Gastrocnemius medialis (tissue), 4 donors: ENCODE measurements around the gene ABLIM3.

ENCODE experiments used
- POLR2A ChIP-seq, 2 donors: fragments of 450-650 bp; IDR thresholded peaks; one replicate each; pipeline ENCODE4 v1.6.1; 2017; ENCODE audit warnings: antibody characterized with exemption in 2 of 2, mild to moderate bottlenecking in 2 of 2, moderate library complexity in 2 of 2
- TF ChIP-seq, protein P1 (sequence below), 5 experiments: fragments of 450-650 bp in 3 of 5; fragments of 200-600 bp in 2 of 5; sonication (generic) in 2 of 5; IDR thresholded peaks in 4 of 5; conservative IDR thresholded peaks in 1 of 5; 1 replicate in 4 of 5; 2 replicates in 1 of 5; pipeline ENCODE4 v1.5.1; 2016 to 2019; ENCODE audit warnings: antibody characterized with exemption in 5 of 5, mild to moderate bottlenecking in 3 of 5, moderate library complexity in 3 of 5

DNA sequence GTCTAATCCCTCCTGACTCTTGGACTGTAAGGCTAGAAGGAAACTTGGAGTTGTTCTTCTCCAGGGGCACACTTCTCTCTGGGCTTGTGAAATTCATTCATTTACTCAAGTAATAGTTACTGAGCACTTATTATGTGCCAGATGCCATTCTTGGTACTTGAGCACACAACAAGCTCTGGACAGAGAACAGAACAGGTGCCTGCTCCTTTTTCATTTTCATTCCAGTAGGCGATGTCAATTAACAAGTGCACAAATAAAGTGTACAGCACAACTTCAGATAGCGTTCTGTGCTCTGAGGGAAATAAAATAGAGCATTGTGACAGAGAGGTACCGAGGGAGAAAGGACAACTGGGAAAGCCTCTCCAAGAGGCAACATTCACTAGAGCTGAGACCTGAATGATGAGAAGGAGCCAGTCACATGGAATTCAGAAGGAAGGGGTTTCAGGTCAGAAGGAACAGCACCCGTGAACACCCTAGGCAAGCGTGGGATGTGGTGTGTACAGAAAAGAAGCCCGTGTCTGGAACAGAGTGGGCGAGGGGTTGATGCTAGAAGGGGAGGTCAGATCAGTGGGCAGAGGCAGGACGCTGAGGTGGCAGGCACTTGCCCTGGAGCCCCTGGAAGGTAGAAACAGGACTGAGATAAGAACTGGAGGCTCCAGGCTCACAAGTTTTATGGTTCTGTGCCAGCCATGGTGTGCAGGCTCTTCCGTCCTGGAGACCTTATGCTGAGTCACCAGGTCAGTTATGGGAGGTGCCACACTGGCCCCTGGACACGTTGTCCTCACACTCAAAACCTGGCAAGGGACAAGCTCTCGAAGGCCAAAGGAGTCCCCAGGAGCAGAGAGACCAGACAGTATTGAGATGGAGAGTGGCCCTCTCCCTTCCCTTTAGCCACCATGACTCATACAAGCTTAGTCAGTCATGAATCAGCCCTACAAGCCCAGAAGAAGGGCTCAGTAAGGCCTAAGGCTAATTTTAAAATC is 7.2 kb upstream of the ABLIM3 start:
- TF ChIP-seq POLR2A (IDR thresholded peaks at IDR 0.05), result peak in 1 of 2 donors; percentile 42
- TF ChIP-seq, protein P1, sequence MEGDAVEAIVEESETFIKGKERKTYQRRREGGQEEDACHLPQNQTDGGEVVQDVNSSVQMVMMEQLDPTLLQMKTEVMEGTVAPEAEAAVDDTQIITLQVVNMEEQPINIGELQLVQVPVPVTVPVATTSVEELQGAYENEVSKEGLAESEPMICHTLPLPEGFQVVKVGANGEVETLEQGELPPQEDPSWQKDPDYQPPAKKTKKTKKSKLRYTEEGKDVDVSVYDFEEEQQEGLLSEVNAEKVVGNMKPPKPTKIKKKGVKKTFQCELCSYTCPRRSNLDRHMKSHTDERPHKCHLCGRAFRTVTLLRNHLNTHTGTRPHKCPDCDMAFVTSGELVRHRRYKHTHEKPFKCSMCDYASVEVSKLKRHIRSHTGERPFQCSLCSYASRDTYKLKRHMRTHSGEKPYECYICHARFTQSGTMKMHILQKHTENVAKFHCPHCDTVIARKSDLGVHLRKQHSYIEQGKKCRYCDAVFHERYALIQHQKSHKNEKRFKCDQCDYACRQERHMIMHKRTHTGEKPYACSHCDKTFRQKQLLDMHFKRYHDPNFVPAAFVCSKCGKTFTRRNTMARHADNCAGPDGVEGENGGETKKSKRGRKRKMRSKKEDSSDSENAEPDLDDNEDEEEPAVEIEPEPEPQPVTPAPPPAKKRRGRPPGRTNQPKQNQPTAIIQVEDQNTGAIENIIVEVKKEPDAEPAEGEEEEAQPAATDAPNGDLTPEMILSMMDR (IDR thresholded peaks at IDR 0.05 in 4 of 5, conservative IDR thresholded peaks at IDR 0.05 in 1 of 5), result no peak
